Measurements from ENCODE around the gene L1CAM.
"Not testable (repeated sequence)": the region's sequence is repeated elsewhere in the genome, so short reads cannot be mapped to it uniquely, and the experiment has no call there.

The L1CAM gene

DNA sequence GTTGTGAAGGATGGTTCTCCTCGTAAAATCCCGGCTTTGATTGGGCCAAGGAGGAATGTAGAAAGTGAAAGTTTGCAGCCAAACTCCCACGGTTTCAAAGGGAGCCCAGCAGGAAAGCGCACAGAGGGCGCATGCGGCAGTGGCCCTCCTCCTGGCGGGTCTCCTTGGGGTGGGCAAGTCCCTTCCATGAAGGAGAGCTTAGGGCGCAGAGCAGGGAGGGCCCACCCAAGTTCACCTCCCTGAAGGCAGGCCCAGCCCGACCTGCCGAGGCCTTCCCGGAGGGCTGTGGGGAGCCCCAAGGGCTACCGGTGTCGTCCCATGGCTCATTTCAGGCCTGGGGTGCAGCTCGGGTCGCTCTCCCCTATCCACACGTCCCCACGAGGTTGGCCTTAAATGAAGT is 57.7 kb downstream of the L1CAM start:
- DNase-seq (ENCODE audit: low spot score), result no peak

GRCh38 chrX:153827903-153828302 is 58.1 kb downstream of the L1CAM start:
- DNase-seq (ENCODE audit: low spot score), result no peak

DNA sequence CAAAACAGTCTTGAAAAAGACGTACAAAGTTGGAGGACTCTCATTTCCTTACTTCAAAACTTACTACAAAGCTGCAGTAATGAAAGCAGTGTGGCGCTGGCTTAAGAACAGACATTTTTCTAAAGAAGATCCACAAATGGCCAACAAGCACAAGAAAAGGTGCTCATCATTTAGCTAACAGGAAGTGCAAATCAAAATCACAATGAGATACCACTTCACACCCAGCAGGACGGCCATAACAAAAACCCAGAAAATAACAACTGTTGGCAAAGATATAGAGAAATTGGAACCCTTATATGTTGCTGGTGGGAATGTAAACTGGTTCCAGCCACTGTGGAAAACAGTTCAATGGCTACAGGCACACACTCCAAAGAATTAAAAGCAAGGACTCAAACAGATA is 59.0 kb downstream of the L1CAM start:
- no peak for DNase-seq (ENCODE audit: low spot score)

- no peak for DNase-seq (ENCODE audit: low spot score)
Observed at GRCh38 chrX:153825042-153825441, 60.9 kb downstream of the L1CAM start.

GRCh38 chrX:153824348-153824747 is 61.6 kb downstream of the L1CAM start:
- DNase-seq (ENCODE audit: low spot score), result no peak

GRCh38 chrX:153821066-153821465 is 64.9 kb downstream of the L1CAM start:
- no peak for DNase-seq (ENCODE audit: low spot score)

DNA sequence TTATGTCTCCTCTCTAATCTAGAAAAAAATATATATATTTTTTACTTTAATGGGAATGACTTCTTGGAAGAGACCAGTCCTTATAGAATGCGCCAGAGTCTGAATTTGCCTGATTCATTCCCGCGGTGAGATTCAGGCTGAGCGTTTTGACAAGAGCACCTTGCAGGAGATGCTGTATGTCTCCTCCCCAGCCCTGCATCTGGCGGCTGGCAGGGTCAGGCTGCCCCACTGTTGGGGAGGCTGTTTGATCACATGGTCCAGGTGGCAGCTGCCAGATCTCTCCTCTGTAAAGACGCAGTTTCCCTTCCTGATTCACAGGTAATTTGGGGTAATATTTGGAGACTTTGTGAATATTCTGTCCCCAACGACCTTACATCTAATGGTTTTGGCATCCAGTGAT is 65.4 kb downstream of the L1CAM start:
- DNase-seq (ENCODE audit: low spot score), result no peak

GRCh38 chrX:153819384-153820040 is 66.5 kb downstream of the L1CAM start:
- no peak for DNase-seq (ENCODE audit: low spot score)

DNA sequence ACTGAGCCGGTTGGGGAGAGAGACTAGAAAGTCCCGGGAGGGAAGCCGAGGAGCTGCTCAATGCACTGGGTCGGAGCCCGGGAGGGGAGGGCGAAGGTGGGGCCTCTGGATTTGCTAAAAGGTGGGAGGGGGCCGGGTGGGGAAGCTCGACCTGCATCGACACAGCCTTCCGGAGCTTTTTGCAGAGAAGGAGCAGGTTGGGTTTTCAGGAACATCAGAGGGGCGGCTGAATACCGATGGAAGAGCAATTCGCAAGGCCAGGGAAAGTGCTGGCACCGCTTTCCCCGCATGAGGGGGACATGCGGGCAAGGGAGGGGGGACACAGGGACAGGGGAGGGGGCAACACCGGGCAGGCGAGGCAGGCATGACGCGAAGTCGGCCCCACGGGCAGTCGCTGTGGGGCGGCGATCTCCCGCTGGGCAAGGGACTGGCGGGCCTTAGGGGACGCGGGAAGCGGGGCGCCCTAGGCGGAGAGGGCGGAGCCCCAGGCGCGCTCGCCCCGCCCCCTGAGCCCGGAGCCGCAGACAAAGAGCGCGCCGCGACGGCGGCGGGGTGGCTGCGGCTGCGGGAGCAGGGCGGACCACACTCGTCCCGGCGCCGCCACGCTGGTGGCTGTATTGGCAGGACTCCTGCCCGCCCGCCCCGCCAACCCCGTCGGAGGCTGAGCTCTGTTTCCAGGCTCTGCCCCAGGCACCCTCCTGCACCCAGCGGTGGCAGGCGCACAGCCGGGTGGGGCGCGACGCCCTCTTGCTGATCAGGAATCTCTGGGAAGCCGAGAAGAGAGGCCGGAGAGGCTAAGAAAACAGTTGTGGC is 67.2 kb downstream of the L1CAM start:
- DNase-seq (ENCODE audit: low spot score), result no peak

GRCh38 chrX:153818064-153818463 is 67.9 kb downstream of the L1CAM start:
- not testable (repeated sequence) for DNase-seq (ENCODE audit: low spot score)

DNA sequence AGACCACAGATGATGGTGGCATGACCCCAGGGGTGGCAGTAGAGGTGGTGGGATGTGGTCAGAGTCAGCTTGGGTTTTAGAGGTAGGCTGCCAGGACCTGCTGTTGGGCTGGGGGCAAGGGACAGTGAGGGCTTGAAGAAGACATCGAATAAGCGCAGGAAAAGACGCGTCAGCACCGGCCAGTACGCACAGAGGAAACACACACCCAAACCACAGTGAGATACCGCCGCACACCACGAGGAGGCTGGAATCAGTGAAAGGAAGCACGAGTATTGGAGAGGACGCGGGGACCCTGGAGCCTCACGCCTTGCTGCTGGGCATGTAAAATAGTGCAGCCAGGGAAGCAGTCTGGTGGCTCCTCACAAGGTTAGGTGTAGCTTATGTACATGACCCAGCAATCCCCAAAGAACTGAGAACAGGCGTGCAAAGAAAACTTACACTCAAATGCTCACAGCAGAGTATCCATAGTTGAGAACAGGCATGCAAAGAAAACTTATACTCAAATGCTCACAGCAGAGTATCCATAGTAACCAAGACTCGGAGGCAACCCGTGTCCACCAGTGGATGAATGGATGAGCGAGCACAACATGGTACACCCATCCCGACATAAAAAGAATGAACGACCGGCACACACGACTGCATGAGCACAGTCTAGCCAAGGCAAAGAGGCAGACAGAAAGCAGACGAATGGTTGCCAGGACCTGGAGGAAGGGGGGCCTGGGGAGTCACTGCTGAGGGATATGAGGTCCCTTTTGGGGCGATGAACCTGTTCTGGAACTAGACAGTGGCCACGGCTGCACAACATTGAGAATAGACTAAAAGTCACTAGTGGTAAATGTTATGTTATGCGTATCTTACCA is 68.9 kb downstream of the L1CAM start:
- no peak for DNase-seq (ENCODE audit: low spot score)

DNA sequence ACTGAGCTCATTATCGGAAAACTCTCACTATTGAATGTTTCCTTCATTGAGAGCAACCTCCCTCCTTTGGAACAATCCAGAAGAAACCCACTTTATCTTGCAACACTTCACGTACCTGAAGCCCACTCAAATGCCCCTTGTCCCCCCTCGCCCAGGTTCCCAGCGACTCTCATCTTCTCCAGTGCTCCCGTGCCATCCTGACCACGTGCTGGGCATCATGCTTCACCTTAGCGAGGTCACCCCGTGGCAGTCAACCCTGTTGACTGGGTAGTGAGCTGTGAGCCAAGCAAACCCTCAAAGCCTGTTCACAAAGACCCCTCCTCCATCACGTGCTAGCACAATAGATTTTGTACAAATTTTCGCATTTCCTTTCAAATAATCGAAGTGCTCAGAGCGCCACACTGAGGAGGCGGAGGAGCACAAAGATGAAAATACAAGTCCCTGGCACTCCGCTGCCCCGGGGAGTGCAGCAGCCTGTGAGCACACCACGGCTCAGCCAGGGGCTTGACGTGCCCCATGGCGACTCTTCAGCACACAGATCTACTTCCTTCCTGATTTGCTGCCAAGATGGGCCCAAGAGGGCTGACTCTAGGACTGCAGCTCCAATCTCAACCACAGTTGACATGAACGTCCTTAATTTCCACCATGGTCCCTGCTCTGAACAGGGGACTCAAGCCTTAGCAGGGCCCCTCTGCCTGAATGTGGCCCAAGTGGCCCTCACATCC is 71.2 kb downstream of the L1CAM start:
- DNase-seq (ENCODE audit: low spot score), result no peak

DNA sequence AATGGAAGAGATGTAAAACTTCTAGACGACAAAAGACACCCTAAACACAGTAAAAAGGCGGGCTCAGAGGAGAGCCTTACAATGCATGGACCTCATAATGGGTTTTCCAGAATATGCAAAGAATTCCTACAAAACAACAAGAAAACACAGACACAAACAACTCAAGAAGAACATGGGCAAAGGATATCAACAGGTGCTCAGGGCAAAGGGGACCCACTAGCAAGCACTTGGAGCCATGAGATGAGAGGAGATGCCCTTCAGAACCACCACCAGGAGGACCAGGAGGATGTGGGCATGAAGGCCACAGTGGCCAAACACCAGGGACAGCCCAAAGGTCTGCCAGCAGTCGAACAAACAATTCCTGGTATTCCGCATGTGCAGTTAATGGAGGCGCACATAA is 72.8 kb downstream of the L1CAM start:
- DNase-seq (ENCODE audit: low spot score), result no peak

- no peak for DNase-seq (ENCODE audit: low spot score)
Observed at GRCh38 chrX:153812220-153812619, 73.8 kb downstream of the L1CAM start.
